Heart left ventricle (tissue), 13 donors: ENCODE results near the gene PHF20.

Experiments used
- POLR2A ChIP-seq, 2 donors: fragments of 450-650 bp; IDR thresholded peaks; one replicate each; pipeline ENCODE4 v1.6.1; 2017; ENCODE audit warnings: antibody characterized with exemption in 2 of 2, mild to moderate bottlenecking in 2 of 2, moderate library complexity in 2 of 2
- TF ChIP-seq, protein P1 (sequence below), 12 donors: fragments of 200-600 bp; sonication (generic) in 4 of 12; IDR thresholded peaks; one replicate each; pipeline versions ENCODE4 v1.5.0 to v1.8.0; 2018 to 2022; ENCODE audit warnings: antibody characterized with exemption in 12 of 12, mild to moderate bottlenecking in 5 of 12
- donor health status: ischemic (EF 13 %, LVEDD 7.1; RV severe dilation, severe dysfunction).
- donor health status: DM: no; HTN: yes; CAD: no.
- donor health status: DM: no; HTN: no; CAD: no.
- donor health status: ischemic (EF 25% LVEDD 6.9; RV normal size, moderate dysfunction).
- donor health status: ischemic (EF 25% LVEDD 5.7; RV mildly dilated, moderate dysfunction).
- donor health status: ischemic (EF 35%, LVEDD 5.7; RV mildly dilated, moderate dysfunction).
- donor health status: nonischemic (EF 11% LVEDD 7.7; RV severe dilation, severe dysfunction).
- donor health status: DM: yes; HTN: yes; CAD: no.
- donor health status: PGD.
- donor health status: ischemic (EF 29% LVEDD 5.4; RV normal size, mild dysfunction).
- donor health status: nonischemic (EF 23%, LVEDD 6.1; RV moderate dilation, normal function).

DNA sequence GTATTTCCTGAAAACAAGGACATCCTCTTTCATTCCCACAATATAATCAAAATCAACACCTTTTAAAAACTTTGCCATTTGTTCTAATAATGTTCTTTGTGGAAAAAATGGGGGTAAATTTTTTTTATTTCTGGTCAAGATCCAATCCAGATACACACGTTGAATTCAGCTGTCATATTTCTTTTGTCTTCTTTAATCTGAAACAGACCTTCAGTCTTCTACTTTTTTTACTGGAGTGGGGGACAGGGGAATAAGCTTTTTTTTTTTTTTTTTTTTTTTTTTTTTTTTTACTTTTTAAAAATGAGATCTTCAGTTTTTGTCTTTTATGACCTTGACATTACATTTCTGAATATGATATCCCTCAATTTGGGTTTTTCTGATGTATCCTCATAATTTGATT is 113.4 kb downstream of the PHF20 start:
- TF ChIP-seq, protein P1, sequence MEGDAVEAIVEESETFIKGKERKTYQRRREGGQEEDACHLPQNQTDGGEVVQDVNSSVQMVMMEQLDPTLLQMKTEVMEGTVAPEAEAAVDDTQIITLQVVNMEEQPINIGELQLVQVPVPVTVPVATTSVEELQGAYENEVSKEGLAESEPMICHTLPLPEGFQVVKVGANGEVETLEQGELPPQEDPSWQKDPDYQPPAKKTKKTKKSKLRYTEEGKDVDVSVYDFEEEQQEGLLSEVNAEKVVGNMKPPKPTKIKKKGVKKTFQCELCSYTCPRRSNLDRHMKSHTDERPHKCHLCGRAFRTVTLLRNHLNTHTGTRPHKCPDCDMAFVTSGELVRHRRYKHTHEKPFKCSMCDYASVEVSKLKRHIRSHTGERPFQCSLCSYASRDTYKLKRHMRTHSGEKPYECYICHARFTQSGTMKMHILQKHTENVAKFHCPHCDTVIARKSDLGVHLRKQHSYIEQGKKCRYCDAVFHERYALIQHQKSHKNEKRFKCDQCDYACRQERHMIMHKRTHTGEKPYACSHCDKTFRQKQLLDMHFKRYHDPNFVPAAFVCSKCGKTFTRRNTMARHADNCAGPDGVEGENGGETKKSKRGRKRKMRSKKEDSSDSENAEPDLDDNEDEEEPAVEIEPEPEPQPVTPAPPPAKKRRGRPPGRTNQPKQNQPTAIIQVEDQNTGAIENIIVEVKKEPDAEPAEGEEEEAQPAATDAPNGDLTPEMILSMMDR (IDR thresholded peaks at IDR 0.05) = no peak
- TF ChIP-seq POLR2A (IDR thresholded peaks at IDR 0.05) = no peak
